GM12864 (cell line): ENCODE results near the gene MAPRE2.

Experiments
- DNase-seq: peaks from one replicate; pipeline ENCODE4 v3.0.0-alpha.2; 2011; ENCODE audit warnings: low read depth
- H3K4me3 ChIP-seq: 2 replicates; pipeline ENCODE4 v1.5.1; 2011; ENCODE audit warnings: mild to moderate bottlenecking, low read depth, low read length, control low read depth
- CTCF ChIP-seq: IDR thresholded peaks from 2 replicates; pipeline ENCODE4 v1.5.1; 2011; ENCODE audit warnings: low read depth, mild to moderate bottlenecking, moderate library complexity, low read length, control low read depth, inconsistent platforms; ENCODE audit errors: missing control alignments

Gene MAPRE2

GRCh38 chr18:35172009-35172408, 130.8 kb downstream of the MAPRE2 start:
- no peak overlapping the region for H3K4me3 ChIP-seq
- no peak for DNase-seq
- no peak for TF ChIP-seq CTCF

- no peak for DNase-seq
- TF ChIP-seq CTCF: no peak
- H3K4me3 ChIP-seq: no peak overlapping the region
These were observed 131.3 kb downstream of the MAPRE2 start for GRCh38 chr18:35172451-35173035.

- DNase-seq: no peak
- no peak for TF ChIP-seq CTCF
- no peak overlapping the region for H3K4me3 ChIP-seq
These were observed 133.0 kb downstream of the MAPRE2 start for GRCh38 chr18:35174093-35174731.

GRCh38 chr18:35174745-35175144, 133.5 kb downstream of the MAPRE2 start:
- no peak for DNase-seq
- no peak overlapping the region for H3K4me3 ChIP-seq
- TF ChIP-seq CTCF: no peak

GRCh38 chr18:35176925-35177324, 135.7 kb downstream of the MAPRE2 start:
- TF ChIP-seq CTCF: no peak
- DNase-seq: no peak
- no peak overlapping the region for H3K4me3 ChIP-seq

GRCh38 chr18:35178260-35178659, 137.0 kb downstream of the MAPRE2 start:
- no peak for DNase-seq
- H3K4me3 ChIP-seq: no peak overlapping the region
- no peak for TF ChIP-seq CTCF

- no peak for TF ChIP-seq CTCF
- no peak for DNase-seq
- H3K4me3 ChIP-seq: no peak overlapping the region
These were observed 138.7 kb downstream of the MAPRE2 start for GRCh38 chr18:35179906-35180305.
